Loucy (cell line): ENCODE measurements around the gene RALGPS1.

Source experiments
- EZH2phosphoT487 ChIP-seq: fragments of 200-600 bp; IDR thresholded peaks from 2 replicates; pipeline ENCODE4 v1.6.1; 2018; ENCODE audit warnings: antibody characterized with exemption, mild to moderate bottlenecking, moderate library complexity, borderline replicate concordance
- TF ChIP-seq, protein P1 (sequence below): fragments of 200-600 bp; sonication (generic); conservative IDR thresholded peaks from 2 replicates; pipeline ENCODE4 v1.5.1; 2014; ENCODE audit warnings: mild to moderate bottlenecking, antibody characterized with exemption, low read length

DNA sequence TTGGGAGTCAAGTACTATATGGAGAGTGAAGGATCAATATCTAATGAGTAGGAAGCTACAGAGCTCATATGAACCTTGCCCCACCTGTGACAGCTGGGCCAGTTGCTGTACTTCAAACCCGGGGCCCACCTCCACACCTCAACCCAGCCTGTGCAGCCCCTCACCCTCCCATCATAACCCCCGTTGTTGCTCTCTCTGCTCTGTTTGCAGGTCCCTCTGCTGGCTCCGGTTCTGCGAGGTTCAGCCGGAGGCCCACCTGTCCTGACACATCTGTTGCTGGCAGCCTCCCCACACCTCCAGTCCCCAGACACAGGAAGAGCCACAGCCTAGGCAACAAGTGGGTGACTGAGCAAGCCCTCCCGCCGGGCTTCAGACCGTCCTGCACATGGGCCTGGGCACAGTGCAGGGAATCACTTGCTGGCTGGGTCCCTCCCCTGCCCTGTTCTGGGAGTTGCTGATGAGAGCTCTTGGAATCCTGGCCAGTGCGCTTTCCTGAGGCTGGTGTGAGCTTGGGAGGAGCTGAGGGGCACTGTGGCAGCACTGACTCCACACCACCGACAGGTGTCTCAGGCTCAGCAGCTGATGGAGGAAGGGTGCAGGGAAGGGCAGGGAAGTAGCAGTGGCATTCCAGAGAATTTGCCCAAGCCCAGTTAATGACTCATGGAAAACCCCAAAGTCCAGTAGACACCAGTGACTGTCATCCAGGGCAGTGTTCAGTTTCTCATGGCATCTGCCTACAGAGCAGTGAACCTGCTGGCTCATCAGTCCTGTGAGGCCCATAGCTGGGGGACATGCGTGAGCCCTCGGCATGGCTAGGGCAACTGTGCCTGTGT lies 280.5 kb downstream of the RALGPS1 start:
- TF ChIP-seq, protein P1, sequence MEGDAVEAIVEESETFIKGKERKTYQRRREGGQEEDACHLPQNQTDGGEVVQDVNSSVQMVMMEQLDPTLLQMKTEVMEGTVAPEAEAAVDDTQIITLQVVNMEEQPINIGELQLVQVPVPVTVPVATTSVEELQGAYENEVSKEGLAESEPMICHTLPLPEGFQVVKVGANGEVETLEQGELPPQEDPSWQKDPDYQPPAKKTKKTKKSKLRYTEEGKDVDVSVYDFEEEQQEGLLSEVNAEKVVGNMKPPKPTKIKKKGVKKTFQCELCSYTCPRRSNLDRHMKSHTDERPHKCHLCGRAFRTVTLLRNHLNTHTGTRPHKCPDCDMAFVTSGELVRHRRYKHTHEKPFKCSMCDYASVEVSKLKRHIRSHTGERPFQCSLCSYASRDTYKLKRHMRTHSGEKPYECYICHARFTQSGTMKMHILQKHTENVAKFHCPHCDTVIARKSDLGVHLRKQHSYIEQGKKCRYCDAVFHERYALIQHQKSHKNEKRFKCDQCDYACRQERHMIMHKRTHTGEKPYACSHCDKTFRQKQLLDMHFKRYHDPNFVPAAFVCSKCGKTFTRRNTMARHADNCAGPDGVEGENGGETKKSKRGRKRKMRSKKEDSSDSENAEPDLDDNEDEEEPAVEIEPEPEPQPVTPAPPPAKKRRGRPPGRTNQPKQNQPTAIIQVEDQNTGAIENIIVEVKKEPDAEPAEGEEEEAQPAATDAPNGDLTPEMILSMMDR = no peak
- no peak for TF ChIP-seq EZH2phosphoT487
